ENCODE data around the gene ARAP2.

DNA sequence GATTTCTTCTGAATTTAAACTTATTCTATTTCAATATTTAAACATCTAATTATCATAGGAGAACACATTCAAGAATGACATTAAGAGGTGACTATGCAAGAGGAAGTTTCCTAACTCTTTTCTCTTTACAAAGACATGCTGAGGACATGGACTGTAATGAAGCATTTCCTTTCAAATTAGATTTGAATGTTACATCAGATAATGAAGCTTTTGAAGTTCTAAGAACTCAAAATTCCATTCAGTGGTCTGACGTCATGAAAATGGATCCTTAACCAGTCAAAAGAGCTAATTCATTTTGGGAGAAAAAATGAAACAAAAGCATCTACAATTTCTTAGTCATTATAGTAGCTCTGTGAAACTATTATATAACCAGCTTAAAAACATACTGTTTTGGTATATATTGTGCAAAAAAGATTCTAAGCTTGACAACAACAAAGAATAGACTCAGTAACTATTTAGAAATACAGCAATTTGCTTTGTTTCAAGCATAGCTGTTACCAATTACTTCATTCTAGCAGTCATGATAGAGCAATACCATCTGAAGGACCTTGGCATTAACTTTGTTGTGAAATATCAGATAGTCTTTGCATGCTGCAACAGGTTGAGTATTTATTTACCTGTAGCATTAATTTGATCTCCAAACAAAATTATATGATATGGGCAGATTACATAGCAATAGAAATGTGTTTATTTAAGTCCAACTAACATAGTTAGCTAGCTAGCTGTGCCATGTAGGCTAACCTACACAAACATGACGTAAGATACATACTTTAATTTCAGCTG is 23.4 kb upstream of the ARAP2 start:
- TF ChIP-seq, protein P1, sequence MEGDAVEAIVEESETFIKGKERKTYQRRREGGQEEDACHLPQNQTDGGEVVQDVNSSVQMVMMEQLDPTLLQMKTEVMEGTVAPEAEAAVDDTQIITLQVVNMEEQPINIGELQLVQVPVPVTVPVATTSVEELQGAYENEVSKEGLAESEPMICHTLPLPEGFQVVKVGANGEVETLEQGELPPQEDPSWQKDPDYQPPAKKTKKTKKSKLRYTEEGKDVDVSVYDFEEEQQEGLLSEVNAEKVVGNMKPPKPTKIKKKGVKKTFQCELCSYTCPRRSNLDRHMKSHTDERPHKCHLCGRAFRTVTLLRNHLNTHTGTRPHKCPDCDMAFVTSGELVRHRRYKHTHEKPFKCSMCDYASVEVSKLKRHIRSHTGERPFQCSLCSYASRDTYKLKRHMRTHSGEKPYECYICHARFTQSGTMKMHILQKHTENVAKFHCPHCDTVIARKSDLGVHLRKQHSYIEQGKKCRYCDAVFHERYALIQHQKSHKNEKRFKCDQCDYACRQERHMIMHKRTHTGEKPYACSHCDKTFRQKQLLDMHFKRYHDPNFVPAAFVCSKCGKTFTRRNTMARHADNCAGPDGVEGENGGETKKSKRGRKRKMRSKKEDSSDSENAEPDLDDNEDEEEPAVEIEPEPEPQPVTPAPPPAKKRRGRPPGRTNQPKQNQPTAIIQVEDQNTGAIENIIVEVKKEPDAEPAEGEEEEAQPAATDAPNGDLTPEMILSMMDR (conservative IDR thresholded peaks at IDR 0.05), result no peak
- TF ChIP-seq EZH2 (IDR thresholded peaks at IDR 0.05; ENCODE audit: low read depth), result no peak

Measured in PC-9 (cell line).